D721Med (cell line): ENCODE measurements around the gene SCN4A.
"Not testable (repeated sequence)": the region's sequence is repeated elsewhere in the genome, so short reads cannot be mapped to it uniquely, and the experiment has no call there.

Experiments used
- DNase-seq: peaks from one replicate; pipeline ENCODE4 v3.0.0; 2011; ENCODE audit warnings: low spot score; ENCODE audit not compliant: insufficient read length
- FAIRE-seq: peaks from 2 replicates; lab custom pipeline; 2011; peaks lifted over from hg19 to GRCh38; lab: Jason Lieb, UNC
- CTCF ChIP-seq: IDR thresholded peaks from 2 replicates; pipeline ENCODE4 v1.5.1; 2012; ENCODE audit warnings: mild to moderate bottlenecking, control low read depth; ENCODE audit not compliant: insufficient read depth; ENCODE audit errors: missing control alignments

The SCN4A gene

GRCh38 chr17:63986821-63987220 lies 14.1 kb upstream of the SCN4A start:
- no peak for TF ChIP-seq CTCF
- no peak for DNase-seq
- FAIRE-seq = no peak

GRCh38 chr17:63985387-63986140 lies 12.8 kb upstream of the SCN4A start:
- no peak for FAIRE-seq
- no peak for TF ChIP-seq CTCF
- DNase-seq = no peak

GRCh38 chr17:63984651-63985386 lies 12.1 kb upstream of the SCN4A start:
- FAIRE-seq (no peak), DNase-seq (no peak)
- TF ChIP-seq CTCF = no peak

- FAIRE-seq (no peak), DNase-seq (no peak)
- TF ChIP-seq CTCF = no peak
These were observed 11.5 kb upstream of the SCN4A start for GRCh38 chr17:63984236-63984635.

GRCh38 chr17:63983320-63983719 lies 10.6 kb upstream of the SCN4A start:
- DNase-seq (no peak), FAIRE-seq (no peak)
- no peak for TF ChIP-seq CTCF

- FAIRE-seq = not testable (repeated sequence)
These were observed 9.9 kb upstream of the SCN4A start for GRCh38 chr17:63982641-63983040.

GRCh38 chr17:63978272-63979200 lies 5.8 kb upstream of the SCN4A start:
- DNase-seq (no peak), FAIRE-seq (no peak)
- TF ChIP-seq CTCF = no peak

More at GRCh38 chr17:63982641-63983040, 9.9 kb upstream of the SCN4A start:
- not testable (repeated sequence) for DNase-seq
